ENCODE results near the gene DHPS. TPM values are rescaled to one million over a fixed set of nuclear protein-coding genes. Genes with fewer than 3 reads are reported as not detected.
A peak's percentile ranks its signal among the peaks of the same experiment; 100 is the strongest.
"Not testable (repeated sequence)": the region's sequence is repeated elsewhere in the genome, so short reads cannot be mapped to it uniquely, and the experiment has no call there.

The DHPS gene
- total RNA-seq, 1 donor from 2014 or later = 78.3 TPM

DNA sequence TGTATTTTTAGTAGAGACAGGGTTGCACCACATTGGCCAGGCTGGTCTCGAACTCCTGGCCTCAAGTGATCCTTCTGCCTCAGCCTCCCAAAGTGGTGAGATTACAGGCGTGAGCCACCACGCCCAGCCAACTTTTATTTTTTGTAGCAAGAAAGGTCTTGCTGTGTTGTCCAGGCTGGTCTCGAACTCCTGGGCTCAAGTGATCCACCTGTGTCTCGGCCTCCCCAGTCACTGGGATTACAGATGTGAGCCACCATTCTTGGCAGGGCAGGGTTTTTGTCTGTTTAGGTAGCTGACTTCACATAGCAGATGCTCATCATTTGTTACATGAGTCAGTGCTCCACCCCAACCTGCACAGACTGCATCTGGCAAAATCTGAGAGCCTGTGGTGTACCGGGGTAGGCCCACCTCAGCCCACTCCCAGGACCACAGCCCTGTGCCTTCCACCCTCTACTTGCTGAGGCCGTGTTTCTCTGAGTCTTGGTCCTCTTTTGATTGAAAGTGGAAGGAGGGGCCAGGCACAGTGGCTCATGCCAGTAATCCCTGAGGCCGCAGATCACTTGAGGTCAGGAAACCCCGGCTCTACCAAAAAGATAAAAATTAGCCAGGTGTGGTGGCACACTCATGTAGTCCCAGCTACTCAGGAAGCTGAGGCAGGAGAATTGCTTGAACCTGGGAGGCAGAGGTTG lies 46.2 kb upstream of the DHPS start:
- Histone ChIP-seq H3K36me3 (no peaks in the 10 kb centered on the region), H3K4me2 (no peak overlapping the region), H3K9me3 (ENCODE audit: low read depth) (no peaks in the 10 kb centered on the region), H3K9ac (no peak overlapping the region), H3K4me1 (peaks cover 8% of the 10 kb centered on the region), H3K27ac (no peak overlapping the region), H3F3A (ENCODE audit: low read depth) (peaks cover 42% of the 10 kb centered on the region), H4K20me1 (ENCODE audit: low read depth) (peaks cover 22% of the 10 kb centered on the region), H2AFZ (replicated peaks) (no peak overlapping the region), H3K4me3 (no peak overlapping the region), H3K79me2 (ENCODE audit: low read depth) (peaks cover 45% of the 10 kb centered on the region), H3K27me3 (no peaks in the 10 kb centered on the region)
- Mint-ChIP-seq H3K4me1 (peaks cover 18% of the 10 kb centered on the region), H3K27me3 (ENCODE audit: insufficient read depth, low read depth) (peaks cover 5% of the 10 kb centered on the region), H3K36me3 (peaks cover 18% of the 10 kb centered on the region), H3K4me3 (no peak overlapping the region), H3K27ac (no peak overlapping the region), H3K9me3 (no peaks in the 10 kb centered on the region)
- DNase-seq (ENCODE audit: low spot score) = no peak
- TF ChIP-seq EZH2 (IDR thresholded peaks at IDR 0.05) = no peak
- TF ChIP-seq, protein P1, sequence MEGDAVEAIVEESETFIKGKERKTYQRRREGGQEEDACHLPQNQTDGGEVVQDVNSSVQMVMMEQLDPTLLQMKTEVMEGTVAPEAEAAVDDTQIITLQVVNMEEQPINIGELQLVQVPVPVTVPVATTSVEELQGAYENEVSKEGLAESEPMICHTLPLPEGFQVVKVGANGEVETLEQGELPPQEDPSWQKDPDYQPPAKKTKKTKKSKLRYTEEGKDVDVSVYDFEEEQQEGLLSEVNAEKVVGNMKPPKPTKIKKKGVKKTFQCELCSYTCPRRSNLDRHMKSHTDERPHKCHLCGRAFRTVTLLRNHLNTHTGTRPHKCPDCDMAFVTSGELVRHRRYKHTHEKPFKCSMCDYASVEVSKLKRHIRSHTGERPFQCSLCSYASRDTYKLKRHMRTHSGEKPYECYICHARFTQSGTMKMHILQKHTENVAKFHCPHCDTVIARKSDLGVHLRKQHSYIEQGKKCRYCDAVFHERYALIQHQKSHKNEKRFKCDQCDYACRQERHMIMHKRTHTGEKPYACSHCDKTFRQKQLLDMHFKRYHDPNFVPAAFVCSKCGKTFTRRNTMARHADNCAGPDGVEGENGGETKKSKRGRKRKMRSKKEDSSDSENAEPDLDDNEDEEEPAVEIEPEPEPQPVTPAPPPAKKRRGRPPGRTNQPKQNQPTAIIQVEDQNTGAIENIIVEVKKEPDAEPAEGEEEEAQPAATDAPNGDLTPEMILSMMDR (IDR thresholded peaks at IDR 0.05) = no peak
- TF ChIP-seq EZH2phosphoT487 (IDR thresholded peaks at IDR 0.05) = no peak

DNA sequence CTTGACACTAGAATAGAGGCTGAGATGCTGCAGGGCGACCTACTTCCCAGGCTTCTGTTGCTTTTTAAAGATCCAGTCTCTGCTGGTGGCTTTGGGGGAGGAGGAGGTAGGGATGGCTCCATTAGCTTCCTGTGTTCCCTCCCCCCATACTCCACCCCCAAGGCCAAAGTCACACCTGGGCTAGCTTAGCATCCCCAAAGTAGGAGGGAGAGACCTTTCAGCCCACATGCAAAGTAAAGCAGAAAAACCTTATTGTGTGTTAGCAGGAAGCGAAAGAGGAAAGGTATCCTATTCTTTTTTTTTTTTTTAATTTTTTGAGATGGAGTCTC lies 45.3 kb upstream of the DHPS start:
- DNase-seq (ENCODE audit: low spot score) = no peak

DNA sequence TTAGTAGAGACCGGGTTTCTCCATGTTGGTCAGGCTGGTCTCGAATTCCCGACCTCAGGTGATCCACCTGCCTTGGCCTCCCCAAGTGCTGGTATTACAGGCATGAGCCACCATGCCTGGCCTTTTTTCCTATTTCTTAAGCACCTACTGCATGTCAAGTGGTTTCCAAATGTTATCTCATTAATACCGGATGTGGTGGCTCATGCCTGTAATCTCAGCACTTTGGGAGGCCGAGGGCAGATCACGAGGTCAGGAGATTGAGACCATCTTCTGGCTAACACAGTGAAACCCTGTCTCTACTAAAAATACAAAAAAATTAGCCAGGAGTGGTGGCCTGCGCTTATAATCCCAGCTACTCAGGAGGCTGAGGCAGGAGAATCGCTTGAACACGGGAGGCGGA lies 43.9 kb upstream of the DHPS start:
- H3K9ac ChIP-seq; DNase-seq (ENCODE audit: low spot score); H3K4me1 ChIP-seq; H3K27ac Mint-ChIP-seq; H3K27me3 ChIP-seq; H3K4me3 ChIP-seq; H3K36me3 ChIP-seq; H2AFZ ChIP-seq (replicated peaks); H3K9me3 Mint-ChIP-seq; H4K20me1 ChIP-seq (ENCODE audit: low read depth); H3K9me3 ChIP-seq (ENCODE audit: low read depth); H3K27ac ChIP-seq; H3K4me2 ChIP-seq: not testable (repeated sequence)
- peaks cover 50% of the 10 kb centered on the region for H3F3A ChIP-seq (ENCODE audit: low read depth)
- Mint-ChIP-seq H3K4me3 (peak overlapping the region; percentile 18), H3K4me1 (peaks cover 19% of the 10 kb centered on the region), H3K36me3 (peaks cover 18% of the 10 kb centered on the region), H3K27me3 (ENCODE audit: insufficient read depth, low read depth) (peaks cover 11% of the 10 kb centered on the region)
- H3K79me2 ChIP-seq (ENCODE audit: low read depth) = peaks cover 42% of the 10 kb centered on the region

More for the DNA sequence above, 45.3 kb upstream of the DHPS start:
- peaks cover 13% of the 10 kb centered on the region for H4K20me1 ChIP-seq (ENCODE audit: low read depth)
- Mint-ChIP-seq H3K36me3 (peaks cover 16% of the 10 kb centered on the region), H3K9me3 (no peaks in the 10 kb centered on the region), H3K27me3 (ENCODE audit: insufficient read depth, low read depth) (peaks cover 7% of the 10 kb centered on the region), H3K4me3 (no peak overlapping the region), H3K27ac (no peak overlapping the region), H3K4me1 (peaks cover 11% of the 10 kb centered on the region)
- H3K4me3 ChIP-seq = no peak overlapping the region
- H3K9me3 ChIP-seq (ENCODE audit: low read depth) = no peaks in the 10 kb centered on the region
- no peak overlapping the region for H3K27ac ChIP-seq
- no peak overlapping the region for H3K4me2 ChIP-seq
- no peaks in the 10 kb centered on the region for H3K36me3 ChIP-seq
- H2AFZ ChIP-seq (replicated peaks) = no peak overlapping the region
- no peaks in the 10 kb centered on the region for H3K27me3 ChIP-seq
- H3K9ac ChIP-seq = no peak overlapping the region
- H3K4me1 ChIP-seq = no peaks in the 10 kb centered on the region
- H3K79me2 ChIP-seq (ENCODE audit: low read depth) = peaks cover 42% of the 10 kb centered on the region
- TF ChIP-seq EZH2 (IDR thresholded peaks at IDR 0.05) = no peak
- H3F3A ChIP-seq (ENCODE audit: low read depth) = peaks cover 45% of the 10 kb centered on the region

DNA sequence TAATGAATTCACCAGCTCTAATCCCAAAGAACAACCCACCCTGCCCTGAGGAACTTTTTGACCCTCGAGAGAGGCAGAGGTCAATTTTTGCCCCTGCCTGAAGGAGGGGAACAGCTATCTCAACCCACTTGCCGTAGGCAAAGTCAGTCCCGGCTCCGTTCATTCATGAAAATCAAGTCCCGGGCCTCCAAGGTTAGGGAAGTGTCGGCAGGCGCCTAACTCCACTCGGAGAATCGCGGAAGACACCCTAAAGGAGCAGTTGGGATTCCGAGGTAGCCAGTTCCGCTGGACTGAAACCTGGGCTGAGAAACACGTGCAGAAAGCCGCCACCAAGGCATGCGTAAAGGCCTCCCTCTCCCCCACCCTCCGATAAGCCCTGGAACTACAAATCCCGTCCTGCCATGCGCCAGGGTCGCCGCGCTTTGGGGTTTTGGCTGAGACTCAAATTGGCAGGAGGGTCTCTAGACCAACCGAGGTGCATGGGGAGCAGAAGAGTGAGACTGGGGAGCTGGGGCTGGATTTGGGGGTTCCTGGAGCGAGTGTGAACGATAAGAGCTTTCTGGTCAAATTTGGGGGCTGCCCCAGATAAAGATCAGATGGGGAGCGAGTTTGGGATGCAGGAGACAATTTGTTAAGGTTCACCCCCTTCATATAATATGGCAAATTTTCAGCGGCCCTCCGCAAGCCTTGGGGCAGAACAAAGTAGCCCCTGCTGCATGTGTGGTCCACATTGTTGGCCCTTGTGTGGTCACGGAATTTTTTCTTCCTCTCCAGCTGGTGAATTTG lies 42.2 kb upstream of the DHPS start, which contains the start of gene TNPO2:
TSS of gene TNPO2 (minus strand) at position 292 of the 786 bp plus-strand sequence. CDS start 2,955 bp downstream, outside the sequence.
- H3K79me2 ChIP-seq (ENCODE audit: low read depth) = peaks cover 53% of the 10 kb centered on the region
- DNase-seq (ENCODE audit: low spot score) = peak; percentile 92
- peaks cover 22% of the 10 kb centered on the region for H4K20me1 ChIP-seq (ENCODE audit: low read depth)
- H3K4me3 ChIP-seq = peak within 1 kb of the TSS; percentile 66
- no peaks in the 10 kb centered on the region for H3K36me3 ChIP-seq
- peaks cover 6% of the 10 kb centered on the region for H3K4me1 ChIP-seq
- no peak for TF ChIP-seq EZH2phosphoT487 (IDR thresholded peaks at IDR 0.05)
- no peak for TF ChIP-seq EZH2 (IDR thresholded peaks at IDR 0.05)
- TF ChIP-seq, protein P1 (IDR thresholded peaks at IDR 0.05) = no peak
- peaks cover 43% of the 10 kb centered on the region for H3F3A ChIP-seq (ENCODE audit: low read depth)
- peak within 1 kb of the TSS; percentile 71 for H3K9ac ChIP-seq
- no peaks in the 10 kb centered on the region for H3K27me3 ChIP-seq
- H3K4me2 ChIP-seq = peak within 1 kb of the TSS; percentile 94
- H3K9me3 Mint-ChIP-seq = no peaks in the 10 kb centered on the region
- peaks cover 10% of the 10 kb centered on the region for H3K36me3 Mint-ChIP-seq
- H2AFZ ChIP-seq (replicated peaks) = peak within 1 kb of the TSS; percentile 75
- peak within 1 kb of the TSS; percentile 70 for H3K27ac ChIP-seq
- no peaks in the 10 kb centered on the region for H3K9me3 ChIP-seq (ENCODE audit: low read depth)
- H3K27ac Mint-ChIP-seq = peak within 1 kb of the TSS; percentile 99
- peaks cover 22% of the 10 kb centered on the region for H3K4me1 Mint-ChIP-seq
- peaks cover 11% of the 10 kb centered on the region for H3K27me3 Mint-ChIP-seq (ENCODE audit: insufficient read depth, low read depth)
- H3K4me3 Mint-ChIP-seq = peak within 1 kb of the TSS; percentile 99
